ENCODE data around the gene CDX2. TPM values are rescaled to one million over a fixed set of nuclear protein-coding genes. Genes with fewer than 3 reads are reported as not detected.

Gene CDX2
- total and polyA plus RNA-seq, 9 of the 15 experiments (the other 6 are each of a cell fraction or from before 2014, with no cell fraction given): 0.04 TPM; not detected in 8

DNA sequence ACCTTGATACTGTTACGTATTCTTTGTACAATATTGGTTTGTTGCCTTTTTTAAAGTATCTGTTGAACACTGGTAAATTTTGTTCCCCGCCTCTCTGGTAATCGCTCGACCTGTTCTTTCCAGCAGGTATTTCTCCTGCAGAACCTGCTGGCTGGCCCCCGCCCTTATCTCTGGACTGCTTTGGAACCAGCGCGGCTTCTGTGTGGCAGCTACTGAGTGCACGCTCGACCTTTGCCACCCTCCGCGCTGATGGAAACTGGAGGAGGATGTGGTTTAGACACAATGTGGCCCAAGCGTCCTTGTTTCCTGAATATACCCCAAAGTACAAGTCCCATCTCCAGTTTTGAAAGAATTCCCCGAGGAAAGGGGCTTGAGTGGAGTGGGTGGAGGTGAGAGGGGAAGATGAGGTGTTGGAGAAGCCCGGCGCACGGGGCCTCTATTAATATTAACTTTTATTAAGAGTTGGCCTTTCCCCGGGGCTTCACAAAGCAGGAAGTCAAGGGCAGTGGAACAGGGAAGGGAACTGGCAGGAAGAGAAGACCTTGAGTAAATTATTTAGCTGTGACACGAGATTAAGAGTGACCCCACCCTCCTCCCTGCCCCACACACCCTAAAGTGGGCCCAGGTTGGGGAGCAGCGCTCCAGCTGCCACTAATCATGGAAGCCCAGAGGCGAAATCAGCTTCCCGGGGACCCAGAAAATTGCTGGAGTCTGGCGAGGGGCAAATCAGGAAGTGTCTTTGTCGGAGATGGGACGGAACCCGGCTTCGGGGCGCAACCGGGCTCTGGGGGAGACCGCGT, 16.0 kb downstream of the CDX2 start (continued):
- TF ChIP-seq, protein P1, sequence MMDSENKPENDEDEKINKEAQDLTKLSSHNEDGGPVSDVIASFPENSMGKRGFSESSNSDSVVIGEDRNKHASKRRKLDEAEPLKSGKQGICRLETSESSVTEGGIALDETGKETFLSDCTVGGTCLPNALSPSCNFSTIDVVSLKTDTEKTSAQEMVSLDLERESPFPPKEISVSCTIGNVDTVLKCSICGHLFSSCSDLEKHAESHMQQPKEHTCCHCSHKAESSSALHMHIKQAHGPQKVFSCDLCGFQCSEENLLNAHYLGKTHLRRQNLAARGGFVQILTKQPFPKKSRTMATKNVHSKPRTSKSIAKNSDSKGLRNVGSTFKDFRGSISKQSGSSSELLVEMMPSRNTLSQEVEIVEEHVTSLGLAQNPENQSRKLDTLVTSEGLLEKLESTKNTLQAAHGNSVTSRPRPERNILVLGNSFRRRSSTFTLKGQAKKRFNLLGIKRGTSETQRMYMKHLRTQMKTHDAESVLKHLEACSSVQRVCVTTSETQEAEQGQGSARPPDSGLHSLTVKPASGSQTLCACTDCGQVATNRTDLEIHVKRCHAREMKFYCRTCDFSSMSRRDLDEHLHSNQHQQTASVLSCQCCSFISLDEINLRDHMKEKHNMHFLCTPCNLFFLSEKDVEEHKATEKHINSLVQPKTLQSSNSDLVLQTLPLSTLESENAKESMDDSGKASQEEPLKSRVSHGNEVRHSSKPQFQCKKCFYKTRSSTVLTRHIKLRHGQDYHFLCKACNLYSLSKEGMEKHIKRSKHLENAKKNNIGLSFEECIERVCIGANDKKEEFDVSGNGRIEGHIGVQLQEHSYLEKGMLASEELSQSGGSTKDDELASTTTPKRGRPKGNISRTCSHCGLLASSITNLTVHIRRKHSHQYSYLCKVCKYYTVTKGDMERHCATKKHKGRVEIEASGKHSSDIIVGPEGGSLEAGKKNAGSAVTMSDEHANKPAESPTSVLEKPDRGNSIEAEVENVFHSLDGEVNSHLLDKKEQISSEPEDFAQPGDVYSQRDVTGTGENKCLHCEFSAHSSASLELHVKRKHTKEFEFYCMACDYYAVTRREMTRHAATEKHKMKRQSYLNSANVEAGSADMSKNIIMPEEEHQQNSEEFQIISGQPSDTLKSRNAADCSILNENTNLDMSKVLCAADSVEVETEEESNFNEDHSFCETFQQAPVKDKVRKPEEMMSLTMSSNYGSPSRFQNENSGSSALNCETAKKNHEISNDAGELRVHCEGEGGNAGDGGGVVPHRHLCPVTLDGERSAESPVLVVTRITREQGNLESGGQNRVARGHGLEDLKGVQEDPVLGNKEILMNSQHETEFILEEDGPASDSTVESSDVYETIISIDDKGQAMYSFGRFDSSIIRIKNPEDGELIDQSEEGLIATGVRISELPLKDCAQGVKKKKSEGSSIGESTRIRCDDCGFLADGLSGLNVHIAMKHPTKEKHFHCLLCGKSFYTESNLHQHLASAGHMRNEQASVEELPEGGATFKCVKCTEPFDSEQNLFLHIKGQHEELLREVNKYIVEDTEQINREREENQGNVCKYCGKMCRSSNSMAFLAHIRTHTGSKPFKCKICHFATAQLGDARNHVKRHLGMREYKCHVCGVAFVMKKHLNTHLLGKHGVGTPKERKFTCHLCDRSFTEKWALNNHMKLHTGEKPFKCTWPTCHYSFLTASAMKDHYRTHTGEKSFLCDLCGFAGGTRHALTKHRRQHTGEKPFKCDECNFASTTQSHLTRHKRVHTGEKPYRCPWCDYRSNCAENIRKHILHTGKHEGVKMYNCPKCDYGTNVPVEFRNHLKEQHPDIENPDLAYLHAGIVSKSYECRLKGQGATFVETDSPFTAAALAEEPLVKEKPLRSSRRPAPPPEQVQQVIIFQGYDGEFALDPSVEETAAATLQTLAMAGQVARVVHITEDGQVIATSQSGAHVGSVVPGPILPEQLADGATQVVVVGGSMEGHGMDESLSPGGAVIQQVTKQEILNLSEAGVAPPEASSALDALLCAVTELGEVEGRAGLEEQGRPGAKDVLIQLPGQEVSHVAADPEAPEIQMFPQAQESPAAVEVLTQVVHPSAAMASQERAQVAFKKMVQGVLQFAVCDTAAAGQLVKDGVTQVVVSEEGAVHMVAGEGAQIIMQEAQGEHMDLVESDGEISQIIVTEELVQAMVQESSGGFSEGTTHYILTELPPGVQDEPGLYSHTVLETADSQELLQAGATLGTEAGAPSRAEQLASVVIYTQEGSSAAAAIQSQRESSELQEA (IDR thresholded peaks at IDR 0.05; ENCODE audit: low read depth): no peak
- TF ChIP-seq, protein P2, sequence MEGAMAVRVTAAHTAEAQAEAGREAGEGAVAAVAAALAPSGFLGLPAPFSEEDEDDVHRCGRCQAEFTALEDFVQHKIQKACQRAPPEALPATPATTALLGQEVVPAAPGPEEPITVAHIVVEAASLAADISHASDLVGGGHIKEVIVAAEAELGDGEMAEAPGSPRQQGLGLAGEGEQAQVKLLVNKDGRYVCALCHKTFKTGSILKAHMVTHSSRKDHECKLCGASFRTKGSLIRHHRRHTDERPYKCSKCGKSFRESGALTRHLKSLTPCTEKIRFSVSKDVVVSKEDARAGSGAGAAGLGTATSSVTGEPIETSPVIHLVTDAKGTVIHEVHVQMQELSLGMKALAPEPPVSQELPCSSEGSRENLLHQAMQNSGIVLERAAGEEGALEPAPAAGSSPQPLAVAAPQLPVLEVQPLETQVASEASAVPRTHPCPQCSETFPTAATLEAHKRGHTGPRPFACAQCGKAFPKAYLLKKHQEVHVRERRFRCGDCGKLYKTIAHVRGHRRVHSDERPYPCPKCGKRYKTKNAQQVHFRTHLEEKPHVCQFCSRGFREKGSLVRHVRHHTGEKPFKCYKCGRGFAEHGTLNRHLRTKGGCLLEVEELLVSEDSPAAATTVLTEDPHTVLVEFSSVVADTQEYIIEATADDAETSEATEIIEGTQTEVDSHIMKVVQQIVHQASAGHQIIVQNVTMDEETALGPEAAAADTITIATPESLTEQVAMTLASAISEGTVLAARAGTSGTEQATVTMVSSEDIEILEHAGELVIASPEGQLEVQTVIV (CRISPR knock-in tag; IDR thresholded peaks at IDR 0.05; ENCODE audit: borderline replicate concordance): no peak
- no peak for TF ChIP-seq LEF1 (IDR thresholded peaks at IDR 0.05)

All from K562 (cell line).